Karpas-422 (cell line): ENCODE results near the gene BIRC3. TPM values are rescaled to one million over a fixed set of nuclear protein-coding genes. Genes with fewer than 3 reads are reported as not detected.

ENCODE experiments used
- DNase-seq: peaks from one replicate; pipeline ENCODE4 v3.0.0-alpha.2; 2015
- H2AFZ ChIP-seq: fragments of 200-600 bp; sonication (generic); 2 replicates; pipeline ENCODE4 v1.6.1; 2014; ENCODE audit warnings: antibody characterized with exemption, low read length, mixed read lengths
- H3K27ac ChIP-seq: fragments of 200-600 bp; sonication (generic); 2 replicates; pipeline ENCODE4 v1.5.1; 2014; ENCODE audit warnings: mild to moderate bottlenecking, low read length, moderate library complexity
- H3K27me3 ChIP-seq: fragments of 200-600 bp; sonication (generic); 2 replicates; pipeline ENCODE4 v1.6.1; 2014; ENCODE audit warnings: low read length, mixed read lengths
- H3K36me3 ChIP-seq: fragments of 200-600 bp; sonication (generic); 2 replicates; pipeline ENCODE4 v1.6.1; 2014; ENCODE audit warnings: low read length, mixed read lengths; ENCODE audit not compliant: insufficient read depth
- H3K4me1 ChIP-seq: fragments of 200-600 bp; sonication (generic); 2 replicates; pipeline ENCODE4 v1.6.1; 2014; ENCODE audit warnings: mild to moderate bottlenecking, low read length, mixed read lengths
- H3K4me2 ChIP-seq: fragments of 200-600 bp; sonication (generic); 2 replicates; pipeline ENCODE4 v1.6.1; 2014; ENCODE audit warnings: low read length, low read depth, mild to moderate bottlenecking; ENCODE audit not compliant: poor library complexity, severe bottlenecking
- H3K4me3 ChIP-seq: fragments of 200-600 bp; sonication (generic); 2 replicates; pipeline ENCODE4 v1.5.1; 2014; ENCODE audit warnings: mild to moderate bottlenecking, antibody characterized with exemption, low read length, mixed read lengths
- H3K79me2 ChIP-seq: fragments of 200-600 bp; sonication (generic); 2 replicates; pipeline ENCODE4 v1.6.1; 2014; ENCODE audit warnings: mild to moderate bottlenecking, low read length, mixed read lengths
- H3K9ac ChIP-seq: fragments of 200-600 bp; sonication (generic); 2 replicates; pipeline ENCODE4 v1.6.0; 2014; ENCODE audit warnings: low read length
- H3K9me2 ChIP-seq: fragments of 200-600 bp; sonication (generic), shearing (Covaris generic); replicated peaks from 2 replicates; pipeline ENCODE4 v1.6.0; 2014; ENCODE audit warnings: mild to moderate bottlenecking, low read length, moderate library complexity; ENCODE audit not compliant: insufficient read depth
- H3K9me3 ChIP-seq: fragments of 300-700, 200-600 bp; sonication (generic); 2 replicates; pipeline ENCODE4 v1.6.1; 2014; ENCODE audit warnings: low read length, mixed read lengths
- H4K20me1 ChIP-seq: fragments of 200-600 bp; sonication (generic); 2 replicates; pipeline ENCODE4 v1.6.1; 2014; ENCODE audit warnings: mild to moderate bottlenecking, antibody characterized with exemption, low read length, low read depth; ENCODE audit not compliant: insufficient read depth
- small RNA-seq: library from RNA; depleted of rRNA; stranded (forward); fragments of <200 nt; gene quantifications from one replicate; pipeline ENCODE3, GENCODE V24; 2014
- total RNA-seq: library from RNA; depleted of rRNA; stranded (reverse); fragments of >200 nt; shearing (Covaris generic); gene quantifications from 2 replicates; pipeline ENCODE4 v1.2.3, GENCODE V29; 2014; ENCODE audit warnings: low replicate concordance; rRNA removed

BIRC3 gene
- total RNA-seq, 1 experiment from 2014 or later: 0.52 TPM

GRCh38 chr11:102385085-102386007 lies 68.1 kb downstream of the BIRC3 start:
- no peak overlapping the region for H2AFZ ChIP-seq
- H3K27ac ChIP-seq: no peak overlapping the region

GRCh38 chr11:102386136-102386734 lies 69.0 kb downstream of the BIRC3 start:
- Histone ChIP-seq H3K4me2 (no peak overlapping the region), H3K4me1 (peaks cover 14% of the 10 kb centered on the region), H4K20me1 (no peaks in the 10 kb centered on the region), H3K27ac (no peak overlapping the region), H2AFZ (no peak overlapping the region), H3K36me3 (peaks cover 49% of the 10 kb centered on the region), H3K4me3 (no peak overlapping the region), H3K9me2 (no peaks in the 10 kb centered on the region), H3K9me3 (no peaks in the 10 kb centered on the region), H3K9ac (no peak overlapping the region), H3K27me3 (no peaks in the 10 kb centered on the region), H3K79me2 (peaks cover 9% of the 10 kb centered on the region)
- no peak for DNase-seq

More at GRCh38 chr11:102385085-102386007, 68.1 kb downstream of the BIRC3 start:
- H3K36me3 ChIP-seq: peaks cover 50% of the 10 kb centered on the region
- H4K20me1 ChIP-seq: no peaks in the 10 kb centered on the region
- H3K79me2 ChIP-seq: peaks cover 5% of the 10 kb centered on the region
- H3K9me2 ChIP-seq: no peaks in the 10 kb centered on the region
- no peak overlapping the region for H3K4me3 ChIP-seq
- H3K4me1 ChIP-seq: peaks cover 6% of the 10 kb centered on the region
- no peaks in the 10 kb centered on the region for H3K9me3 ChIP-seq
- DNase-seq: no peak
- H3K9ac ChIP-seq: no peak overlapping the region
- H3K4me2 ChIP-seq: no peak overlapping the region
- H3K27me3 ChIP-seq: no peaks in the 10 kb centered on the region

- peaks cover 11% of the 10 kb centered on the region; the same call in 1 of the 2 replicates for H3K79me2 ChIP-seq
- no peak overlapping the region for H3K27ac ChIP-seq
- H3K9me3 ChIP-seq: no peaks in the 10 kb centered on the region
- H3K4me3 ChIP-seq: no peak overlapping the region
- H3K9me2 ChIP-seq: no peaks in the 10 kb centered on the region
- no peak overlapping the region for H3K9ac ChIP-seq
- H3K4me1 ChIP-seq: peaks cover 19% of the 10 kb centered on the region
- H3K36me3 ChIP-seq: peaks cover 43% of the 10 kb centered on the region
- H4K20me1 ChIP-seq: no peaks in the 10 kb centered on the region
- no peak overlapping the region for H3K4me2 ChIP-seq
- DNase-seq: no peak
- H3K27me3 ChIP-seq: no peaks in the 10 kb centered on the region
- H2AFZ ChIP-seq: no peak overlapping the region
Observed at GRCh38 chr11:102387043-102387781, 69.9 kb downstream of the BIRC3 start.

Small RNA genes lying within 50 kb of the gene (small RNA-seq; reads per million reads assigned to genes)
- gene AP000942.3 (not detected), gene AP000942.4 (not detected), gene RNU6-952P (not detected)

Other genes with a start within 250 kb of the BIRC3 start
- 0.14 TPM in 1 of 2 replicates, not detected in the other for gene YAP1, start 207.0 kb upstream of the BIRC3 start, total RNA-seq
- 66.5 and 107 TPM in 2 replicates for gene BIRC2, start 29.7 kb downstream of the BIRC3 start, total RNA-seq
- gene TMEM123, start 135.3 kb downstream of the BIRC3 start, total RNA-seq: 273 and 796 TPM in 2 replicates
- 0.34 TPM in 1 of 2 replicates, not detected in the other for gene MMP7, start 213.3 kb downstream of the BIRC3 start, total RNA-seq